ENCODE results near the gene AKAP13. TPM values are rescaled to one million over a fixed set of nuclear protein-coding genes. Genes with fewer than 3 reads are reported as not detected.

Gene AKAP13
- total and polyA plus RNA-seq, 2 of the 13 experiments (the other 11 are each of a cell fraction or from before 2014, with no cell fraction given), result 6.7 to 27.1 TPM

DNA sequence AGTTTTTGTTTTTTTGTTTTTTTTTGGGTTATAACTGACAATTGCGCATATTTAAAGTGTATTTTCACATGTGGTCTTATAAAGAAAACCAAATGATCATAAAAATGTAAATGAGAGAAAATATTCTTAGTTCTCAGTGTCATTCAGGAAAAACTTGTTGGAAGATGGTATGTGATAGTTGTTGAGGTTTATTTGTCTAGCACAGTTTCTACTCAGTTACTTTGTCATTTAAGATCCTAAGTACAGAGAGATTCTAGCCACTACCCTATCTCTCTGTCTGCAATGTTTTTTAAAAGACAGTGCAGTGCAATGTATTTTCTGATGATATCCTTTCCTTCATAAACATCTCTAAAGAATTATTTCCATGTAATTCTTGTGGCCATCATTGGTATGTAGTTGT is 46.1 kb downstream of the AKAP13 start:
- no peak overlapping the region for H2AFZ ChIP-seq (ENCODE audit: low read length)
- intact Hi-C loops (cut with micrococcal nuclease; ENCODE audit: unreplicated experiment), result no loop called here
- in situ Hi-C loops (cut with HindIII; ENCODE audit: extremely low pct_ligation_motif_present, low pct_unique_long_range_greater_than_20kb), result no loop called here
- H3K79me2 ChIP-seq (ENCODE audit: insufficient read depth, low read length), result peaks cover 36% of the 10 kb centered on the region
- H3K4me3 ChIP-seq (replicated peaks in 1 of 3; ENCODE audit: insufficient read depth in 1 of 3, low read depth in 2 of 3, low read length in 3 of 3), result no peak overlapping the region
- 100% methylated on average over 1 of the region's 1 CpG for WGBS (ENCODE audit: low lambda C conversion rate)
- ATAC-seq (no peak), FAIRE-seq (no peak), DNase-seq (ENCODE audit: low spot score) (no peak)
- no peak for TF ChIP-seq GATAD2A (CRISPR knock-in tag; IDR thresholded peaks at IDR 0.05)
- TF ChIP-seq SYNCRIP (IDR thresholded peaks at IDR 0.05; ENCODE audit: insufficient read depth, low read depth, low read length), result no peak
- no peak for TF ChIP-seq CENPX (CRISPR knock-in tag; IDR thresholded peaks at IDR 0.05)
- no peak for TF ChIP-seq CHD2 (IDR thresholded peaks at IDR 0.05; ENCODE audit: low read depth, low read length)
- no peak for TF ChIP-seq ZFAT (CRISPR knock-in tag; conservative IDR thresholded peaks at IDR 0.05)
- TF ChIP-seq ZNF607 (CRISPR knock-in tag; IDR thresholded peaks at IDR 0.05; ENCODE audit: borderline replicate concordance), result no peak
- TF ChIP-seq, protein P1, sequence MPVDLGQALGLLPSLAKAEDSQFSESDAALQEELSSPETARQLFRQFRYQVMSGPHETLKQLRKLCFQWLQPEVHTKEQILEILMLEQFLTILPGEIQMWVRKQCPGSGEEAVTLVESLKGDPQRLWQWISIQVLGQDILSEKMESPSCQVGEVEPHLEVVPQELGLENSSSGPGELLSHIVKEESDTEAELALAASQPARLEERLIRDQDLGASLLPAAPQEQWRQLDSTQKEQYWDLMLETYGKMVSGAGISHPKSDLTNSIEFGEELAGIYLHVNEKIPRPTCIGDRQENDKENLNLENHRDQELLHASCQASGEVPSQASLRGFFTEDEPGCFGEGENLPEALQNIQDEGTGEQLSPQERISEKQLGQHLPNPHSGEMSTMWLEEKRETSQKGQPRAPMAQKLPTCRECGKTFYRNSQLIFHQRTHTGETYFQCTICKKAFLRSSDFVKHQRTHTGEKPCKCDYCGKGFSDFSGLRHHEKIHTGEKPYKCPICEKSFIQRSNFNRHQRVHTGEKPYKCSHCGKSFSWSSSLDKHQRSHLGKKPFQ (CRISPR knock-in tag; IDR thresholded peaks at IDR 0.05; ENCODE audit: insufficient replicate concordance), result no peak
- no peak for TF ChIP-seq MAFK (conservative IDR thresholded peaks at IDR 0.05 in 1 of 2, IDR thresholded peaks at IDR 0.05 in 1 of 2; ENCODE audit: low read length in 2 of 2)
- TF ChIP-seq, protein P2, sequence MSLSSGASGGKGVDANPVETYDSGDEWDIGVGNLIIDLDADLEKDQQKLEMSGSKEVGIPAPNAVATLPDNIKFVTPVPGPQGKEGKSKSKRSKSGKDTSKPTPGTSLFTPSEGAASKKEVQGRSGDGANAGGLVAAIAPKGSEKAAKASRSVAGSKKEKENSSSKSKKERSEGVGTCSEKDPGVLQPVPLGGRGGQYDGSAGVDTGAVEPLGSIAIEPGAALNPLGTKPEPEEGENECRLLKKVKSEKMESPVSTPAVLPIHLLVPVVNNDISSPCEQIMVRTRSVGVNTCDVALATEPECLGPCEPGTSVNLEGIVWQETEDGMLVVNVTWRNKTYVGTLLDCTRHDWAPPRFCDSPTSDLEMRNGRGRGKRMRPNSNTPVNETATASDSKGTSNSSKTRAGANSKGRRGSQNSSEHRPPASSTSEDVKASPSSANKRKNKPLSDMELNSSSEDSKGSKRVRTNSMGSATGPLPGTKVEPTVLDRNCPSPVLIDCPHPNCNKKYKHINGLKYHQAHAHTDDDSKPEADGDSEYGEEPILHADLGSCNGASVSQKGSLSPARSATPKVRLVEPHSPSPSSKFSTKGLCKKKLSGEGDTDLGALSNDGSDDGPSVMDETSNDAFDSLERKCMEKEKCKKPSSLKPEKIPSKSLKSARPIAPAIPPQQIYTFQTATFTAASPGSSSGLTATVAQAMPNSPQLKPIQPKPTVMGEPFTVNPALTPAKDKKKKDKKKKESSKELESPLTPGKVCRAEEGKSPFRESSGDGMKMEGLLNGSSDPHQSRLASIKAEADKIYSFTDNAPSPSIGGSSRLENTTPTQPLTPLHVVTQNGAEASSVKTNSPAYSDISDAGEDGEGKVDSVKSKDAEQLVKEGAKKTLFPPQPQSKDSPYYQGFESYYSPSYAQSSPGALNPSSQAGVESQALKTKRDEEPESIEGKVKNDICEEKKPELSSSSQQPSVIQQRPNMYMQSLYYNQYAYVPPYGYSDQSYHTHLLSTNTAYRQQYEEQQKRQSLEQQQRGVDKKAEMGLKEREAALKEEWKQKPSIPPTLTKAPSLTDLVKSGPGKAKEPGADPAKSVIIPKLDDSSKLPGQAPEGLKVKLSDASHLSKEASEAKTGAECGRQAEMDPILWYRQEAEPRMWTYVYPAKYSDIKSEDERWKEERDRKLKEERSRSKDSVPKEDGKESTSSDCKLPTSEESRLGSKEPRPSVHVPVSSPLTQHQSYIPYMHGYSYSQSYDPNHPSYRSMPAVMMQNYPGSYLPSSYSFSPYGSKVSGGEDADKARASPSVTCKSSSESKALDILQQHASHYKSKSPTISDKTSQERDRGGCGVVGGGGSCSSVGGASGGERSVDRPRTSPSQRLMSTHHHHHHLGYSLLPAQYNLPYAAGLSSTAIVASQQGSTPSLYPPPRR (CRISPR knock-in tag; IDR thresholded peaks at IDR 0.05; ENCODE audit: borderline replicate concordance), result no peak
- no TSS peak for BruUV-seq (replicated peaks)
- no peaks in the 10 kb centered on the region for H3K27me3 ChIP-seq (ENCODE audit: control insufficient read depth in 1 of 2, insufficient read depth in 2 of 2, low read length in 2 of 2)
- ChIA-PET CTCF (ENCODE audit: low intra/inter-chr PET ratio, low total read pairs) (no interaction called here), POLR2A (no interaction called here)
- H3K9ac ChIP-seq (ENCODE audit: insufficient read depth, low read depth, low read length), result no peak overlapping the region
- no peak overlapping the region for H3K27ac ChIP-seq (ENCODE audit: extremely low read length, insufficient read depth, low read length)
- H4K20me1 ChIP-seq (ENCODE audit: insufficient read depth, low read length), result peaks cover 3% of the 10 kb centered on the region; the same call in 1 of the 2 replicates
- peaks cover 7% of the 10 kb centered on the region for H3K4me1 ChIP-seq (ENCODE audit: insufficient read depth, low read length)
- no peak overlapping the region for H3K4me2 ChIP-seq (ENCODE audit: low read depth, low read length)
- no peaks in the 10 kb centered on the region for H3K9me3 ChIP-seq (ENCODE audit: low read length)
- H3K36me3 ChIP-seq (replicated peaks in 1 of 2; ENCODE audit: control insufficient read depth in 1 of 2, insufficient read depth in 2 of 2, low read length in 2 of 2), result no peaks in the 10 kb centered on the region
